GM12801 (cell line): ENCODE data around the gene IRS2.

ENCODE experiments used
- TF ChIP-seq, protein P1 (sequence below): IDR thresholded peaks from one replicate; pipeline ENCODE4 v1.5.1; 2011; ENCODE audit warnings: control low read depth; ENCODE audit not compliant: insufficient read length; ENCODE audit errors: extremely low read depth

IRS2 gene

DNA sequence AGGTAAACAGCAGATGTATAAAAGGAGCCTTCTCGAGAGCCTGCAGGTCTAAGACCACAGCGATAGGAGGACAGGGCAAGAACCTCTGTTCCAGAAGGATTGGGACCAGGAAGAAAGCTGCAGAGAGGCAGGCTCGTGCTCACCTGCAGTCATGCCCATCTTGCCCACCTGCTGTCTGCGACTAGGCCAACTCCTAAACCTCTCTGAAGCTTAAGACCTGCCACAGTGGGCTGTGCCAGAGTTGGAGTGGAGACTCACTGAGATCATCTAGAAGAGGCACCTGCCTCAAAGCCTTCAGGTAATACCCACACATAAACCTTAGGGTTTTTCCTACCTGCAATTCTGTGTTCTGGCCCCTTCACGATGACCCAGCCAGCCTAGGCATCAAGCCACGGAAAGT, 68.7 kb downstream of the IRS2 start:
- TF ChIP-seq, protein P1, sequence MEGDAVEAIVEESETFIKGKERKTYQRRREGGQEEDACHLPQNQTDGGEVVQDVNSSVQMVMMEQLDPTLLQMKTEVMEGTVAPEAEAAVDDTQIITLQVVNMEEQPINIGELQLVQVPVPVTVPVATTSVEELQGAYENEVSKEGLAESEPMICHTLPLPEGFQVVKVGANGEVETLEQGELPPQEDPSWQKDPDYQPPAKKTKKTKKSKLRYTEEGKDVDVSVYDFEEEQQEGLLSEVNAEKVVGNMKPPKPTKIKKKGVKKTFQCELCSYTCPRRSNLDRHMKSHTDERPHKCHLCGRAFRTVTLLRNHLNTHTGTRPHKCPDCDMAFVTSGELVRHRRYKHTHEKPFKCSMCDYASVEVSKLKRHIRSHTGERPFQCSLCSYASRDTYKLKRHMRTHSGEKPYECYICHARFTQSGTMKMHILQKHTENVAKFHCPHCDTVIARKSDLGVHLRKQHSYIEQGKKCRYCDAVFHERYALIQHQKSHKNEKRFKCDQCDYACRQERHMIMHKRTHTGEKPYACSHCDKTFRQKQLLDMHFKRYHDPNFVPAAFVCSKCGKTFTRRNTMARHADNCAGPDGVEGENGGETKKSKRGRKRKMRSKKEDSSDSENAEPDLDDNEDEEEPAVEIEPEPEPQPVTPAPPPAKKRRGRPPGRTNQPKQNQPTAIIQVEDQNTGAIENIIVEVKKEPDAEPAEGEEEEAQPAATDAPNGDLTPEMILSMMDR = no peak

DNA sequence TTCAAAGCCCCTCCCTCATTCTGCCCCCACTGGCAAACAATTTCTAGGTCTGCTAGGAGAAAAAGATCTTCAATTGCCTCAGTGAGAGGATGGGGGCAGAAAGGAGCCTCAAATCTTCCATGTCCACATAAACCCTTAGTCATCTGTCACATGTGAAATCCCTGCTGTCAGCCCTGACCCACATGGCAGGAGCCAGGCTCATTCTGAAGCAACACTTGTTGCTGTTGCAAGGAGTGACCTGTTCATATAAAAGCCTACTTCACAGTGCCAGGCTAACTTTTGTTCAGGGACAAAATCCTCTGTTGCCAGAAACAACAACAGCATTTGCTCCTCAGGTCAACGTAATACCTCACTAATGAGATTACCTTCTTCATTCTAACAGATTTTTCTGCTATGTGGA, 70.5 kb downstream of the IRS2 start:
- TF ChIP-seq, protein P1 = no peak

DNA sequence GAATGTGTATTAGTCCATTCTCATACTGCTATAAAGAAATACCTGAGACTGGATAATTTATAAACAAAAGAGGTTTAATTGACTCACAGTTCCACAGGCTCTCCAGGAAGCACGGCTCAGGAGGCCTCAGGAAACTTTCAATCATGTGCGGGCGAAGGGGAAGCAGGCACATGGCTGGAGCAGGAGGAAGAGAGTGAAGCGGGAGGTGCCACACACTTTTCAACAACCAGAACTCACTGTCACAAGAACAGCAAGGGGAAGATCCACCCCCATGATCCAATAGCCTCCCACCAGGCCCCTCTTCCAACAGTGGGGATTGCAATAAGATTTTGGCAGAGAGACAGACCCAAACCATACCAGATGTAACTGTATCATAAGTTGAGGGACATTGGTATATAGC, 72.7 kb downstream of the IRS2 start:
- TF ChIP-seq, protein P1 = no peak

DNA sequence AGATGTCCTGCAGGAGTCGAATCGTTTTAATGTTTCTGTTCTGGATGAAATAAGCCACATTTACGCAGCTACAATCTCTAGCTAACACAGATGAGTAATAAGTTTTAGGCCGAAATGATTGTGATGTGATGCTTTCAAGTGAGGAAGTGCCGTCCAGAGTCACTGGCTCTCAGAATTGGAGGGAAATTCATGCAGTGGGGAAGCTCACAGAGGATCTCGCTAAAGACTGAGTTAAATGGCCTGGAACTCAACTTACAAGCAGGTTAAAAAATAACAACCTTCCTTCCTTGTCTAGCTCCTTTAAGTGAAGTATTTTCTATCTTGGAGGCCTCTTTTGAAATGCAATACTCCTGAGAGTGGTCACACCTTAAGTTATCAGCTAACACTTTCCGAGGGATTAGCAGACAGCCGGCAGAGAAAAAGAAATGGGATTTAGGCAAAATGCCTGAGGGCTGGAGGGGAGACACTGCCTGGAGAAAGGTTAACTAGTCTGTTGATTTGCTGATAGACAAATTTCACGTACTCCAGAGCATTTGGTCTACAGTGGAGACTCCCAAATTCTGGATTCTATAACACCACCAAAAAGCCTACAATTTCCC, 74.2 kb downstream of the IRS2 start:
- TF ChIP-seq, protein P1 = no peak

DNA sequence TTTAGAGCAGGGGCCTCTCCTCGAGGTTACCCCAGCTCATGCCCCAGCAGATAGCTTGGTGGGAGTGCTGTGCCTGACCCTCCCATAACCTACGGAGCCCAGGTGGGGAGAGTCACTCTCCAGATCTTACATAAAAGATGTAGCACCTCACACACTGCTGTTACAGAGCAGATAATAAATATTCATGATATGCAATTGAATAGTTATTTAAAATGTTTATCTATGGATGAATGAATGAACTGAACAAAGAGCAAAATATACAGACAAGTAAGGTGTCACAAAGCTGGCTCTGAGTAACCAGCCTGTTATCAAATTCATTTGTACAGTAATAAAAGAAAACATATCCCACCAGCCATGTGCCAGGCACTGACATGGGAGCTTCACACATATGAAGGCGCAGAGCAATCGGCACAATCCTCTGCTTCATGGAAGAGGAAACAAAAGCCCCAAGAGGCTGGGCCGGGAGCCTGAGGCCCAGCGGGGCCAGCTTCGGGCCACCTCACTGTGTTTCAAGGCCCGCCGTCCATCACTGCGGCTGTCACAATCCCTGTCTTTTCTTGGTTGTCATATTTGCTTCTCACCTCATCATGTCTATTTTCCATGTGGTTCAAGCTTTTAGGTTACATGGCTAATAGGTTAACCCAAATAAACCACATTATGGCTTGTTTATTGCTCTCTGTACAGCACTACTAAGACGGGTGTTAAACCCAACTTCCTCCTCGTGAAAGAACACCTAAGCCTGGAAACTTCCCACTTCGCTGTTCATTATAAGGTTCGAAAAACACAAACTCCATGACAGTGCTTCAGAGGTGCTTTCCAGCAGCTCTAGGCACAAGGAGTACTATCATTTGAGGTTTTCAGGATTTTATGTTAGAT, 78.4 kb downstream of the IRS2 start:
- TF ChIP-seq, protein P1 = no peak

DNA sequence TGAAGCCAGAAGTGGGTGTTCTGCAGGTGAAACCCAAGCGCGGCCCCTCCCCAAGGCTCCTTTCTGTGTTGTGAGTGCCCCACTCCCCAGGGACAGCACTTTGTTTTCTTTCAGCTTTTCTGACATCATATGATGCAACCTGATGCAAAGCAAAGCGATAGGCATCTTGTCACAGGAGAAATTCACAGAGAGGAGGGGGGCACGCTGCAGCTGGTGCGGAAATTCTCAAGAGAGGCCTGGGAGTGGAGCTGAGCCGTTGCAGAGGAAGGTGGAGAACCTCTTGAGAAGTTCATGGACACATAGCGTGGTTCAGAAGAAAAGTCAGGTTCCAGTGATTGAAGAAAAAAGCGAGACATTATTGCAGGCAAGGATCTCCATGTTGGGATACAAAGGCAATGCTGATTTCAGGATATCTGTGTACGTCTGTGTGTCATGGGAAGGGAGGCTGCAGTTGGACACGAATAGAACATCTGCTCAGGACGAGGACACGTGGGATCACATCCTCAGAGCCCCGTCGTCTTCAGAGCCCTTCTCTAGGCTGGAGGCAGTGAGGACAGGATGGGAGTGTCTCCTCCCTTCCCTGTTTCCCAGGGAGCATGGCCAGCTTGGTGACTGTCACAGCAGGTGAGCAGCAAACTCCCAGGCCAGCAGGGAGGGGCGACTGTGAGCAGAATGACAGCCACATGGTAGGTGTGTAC, 79.2 kb downstream of the IRS2 start:
- TF ChIP-seq, protein P1 = no peak

DNA sequence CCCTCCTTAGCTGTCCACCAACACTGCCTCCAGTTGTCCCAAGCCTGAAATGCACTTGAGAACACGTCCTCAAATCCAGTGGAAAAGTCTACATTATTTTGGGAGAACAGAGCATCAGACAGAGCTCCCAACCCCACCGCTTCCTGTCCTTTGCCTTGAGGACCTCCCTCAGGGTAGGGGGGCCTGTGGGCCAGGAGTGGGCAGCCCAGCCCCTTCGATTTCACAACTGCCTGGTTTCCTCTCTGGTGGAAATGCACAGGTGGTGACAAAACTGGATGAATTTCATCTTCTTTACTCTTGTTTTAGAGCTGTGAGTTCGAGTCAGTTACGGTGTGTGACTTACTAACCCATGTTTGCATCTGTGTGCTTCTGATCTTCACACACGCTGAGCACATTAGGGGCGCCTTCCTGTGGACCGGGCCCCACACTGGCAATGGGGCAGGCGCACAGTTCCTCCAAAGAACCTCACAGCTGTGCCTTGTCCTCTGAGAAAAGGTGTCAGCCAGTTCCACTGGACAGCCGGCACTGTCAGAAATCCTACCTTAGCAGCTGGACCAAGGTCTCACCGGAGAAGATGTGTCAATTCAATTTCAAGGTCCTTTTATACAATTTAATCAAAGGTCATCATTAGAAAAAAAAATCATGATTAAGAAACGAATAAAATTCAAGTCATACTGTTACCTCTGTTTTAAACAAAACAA, 80.2 kb downstream of the IRS2 start:
- TF ChIP-seq, protein P1 = no peak
